ENCODE results near the gene NDST4. TPM values are rescaled to one million over a fixed set of nuclear protein-coding genes. Genes with fewer than 3 reads are reported as not detected.

Gene NDST4
- total and polyA plus RNA-seq, 8 donors, result 0.19 to 5.1 (median 0.61) TPM; not detected in 3

GRCh38 chr4:114874321-114874720, 239.1 kb downstream of the NDST4 start:
- Histone ChIP-seq H3K4me1 (peaks cover 0 to 7% (median 0%) of the 10 kb centered on the region in 4 donors), H3K9me3 (no peaks in the 10 kb centered on the region), H3K36me3 (no peaks in the 10 kb centered on the region), H3K27me3 (no peaks in the 10 kb centered on the region), H3K4me3 (no peak overlapping the region), H3K27ac (no peak overlapping the region)
- 82 to 100% (median 96%) methylated on average over 1 of the region's 1 CpG for WGBS, 5 donors
- TF ChIP-seq POLR2A (IDR thresholded peaks at IDR 0.05), result no peak
- no peak for TF ChIP-seq POLR2AphosphoS5 (IDR thresholded peaks at IDR 0.05)
- TF ChIP-seq, protein P1, sequence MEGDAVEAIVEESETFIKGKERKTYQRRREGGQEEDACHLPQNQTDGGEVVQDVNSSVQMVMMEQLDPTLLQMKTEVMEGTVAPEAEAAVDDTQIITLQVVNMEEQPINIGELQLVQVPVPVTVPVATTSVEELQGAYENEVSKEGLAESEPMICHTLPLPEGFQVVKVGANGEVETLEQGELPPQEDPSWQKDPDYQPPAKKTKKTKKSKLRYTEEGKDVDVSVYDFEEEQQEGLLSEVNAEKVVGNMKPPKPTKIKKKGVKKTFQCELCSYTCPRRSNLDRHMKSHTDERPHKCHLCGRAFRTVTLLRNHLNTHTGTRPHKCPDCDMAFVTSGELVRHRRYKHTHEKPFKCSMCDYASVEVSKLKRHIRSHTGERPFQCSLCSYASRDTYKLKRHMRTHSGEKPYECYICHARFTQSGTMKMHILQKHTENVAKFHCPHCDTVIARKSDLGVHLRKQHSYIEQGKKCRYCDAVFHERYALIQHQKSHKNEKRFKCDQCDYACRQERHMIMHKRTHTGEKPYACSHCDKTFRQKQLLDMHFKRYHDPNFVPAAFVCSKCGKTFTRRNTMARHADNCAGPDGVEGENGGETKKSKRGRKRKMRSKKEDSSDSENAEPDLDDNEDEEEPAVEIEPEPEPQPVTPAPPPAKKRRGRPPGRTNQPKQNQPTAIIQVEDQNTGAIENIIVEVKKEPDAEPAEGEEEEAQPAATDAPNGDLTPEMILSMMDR (IDR thresholded peaks at IDR 0.05), result no peak
- no peak for TF ChIP-seq EP300 (IDR thresholded peaks at IDR 0.05)
- intact Hi-C loops (cut with DNase I; ENCODE audit: low total_unique reads), result no loop called here
- no peak for DNase-seq

- DNase-seq, result no peak
- Histone ChIP-seq H3K27me3 (no peaks in the 10 kb centered on the region), H3K4me3 (no peak overlapping the region), H3K9me3 (no peaks in the 10 kb centered on the region), H3K36me3 (no peaks in the 10 kb centered on the region), H3K4me1 (peaks cover 0 to 2% (median 0%) of the 10 kb centered on the region in 4 donors), H3K27ac (no peak overlapping the region)
- 26 to 46% (median 30%) methylated on average over 1 of the region's 1 CpG for WGBS, 5 donors
- no peak for TF ChIP-seq EP300 (IDR thresholded peaks at IDR 0.05)
- no peak for TF ChIP-seq POLR2AphosphoS5 (IDR thresholded peaks at IDR 0.05)
- intact Hi-C loops (cut with DNase I; ENCODE audit: low total_unique reads), result no loop called here
These were observed 242.4 kb downstream of the NDST4 start for GRCh38 chr4:114870987-114871386.

DNA sequence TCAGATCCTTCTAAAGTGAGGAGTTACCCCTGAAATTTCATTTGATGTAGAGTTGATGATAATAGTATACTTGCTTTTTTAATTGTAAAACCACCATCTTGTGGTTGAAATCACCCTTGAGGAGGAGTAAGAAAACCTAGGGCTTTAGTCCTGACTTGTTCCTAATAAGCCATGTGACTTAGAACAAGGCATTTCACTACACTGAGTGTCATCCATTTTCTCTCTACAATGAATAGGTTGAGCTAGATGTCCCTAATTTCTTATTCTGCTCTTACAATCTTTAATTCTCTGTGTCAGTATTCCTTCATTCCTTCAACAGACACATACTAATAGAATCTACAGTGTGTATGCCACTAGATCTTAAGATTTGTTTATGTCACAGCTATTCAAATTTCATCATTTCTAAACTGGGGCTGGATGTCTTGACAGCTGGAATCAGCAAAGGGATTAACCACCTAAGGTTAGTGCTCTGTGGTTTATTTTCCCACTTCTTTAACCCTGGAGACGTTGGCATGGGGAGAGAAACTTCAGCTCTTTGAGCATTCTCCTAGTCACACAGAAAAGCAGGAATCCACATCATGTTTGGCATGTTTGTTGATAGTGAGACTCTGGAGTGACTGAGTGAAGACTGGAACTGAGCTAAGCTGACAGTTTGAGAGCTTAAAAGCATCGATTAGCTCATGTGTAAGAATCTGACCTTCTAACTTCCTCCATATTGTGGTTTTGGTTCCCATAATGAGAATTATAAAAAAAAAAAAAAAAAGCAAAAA, 246.3 kb downstream of the NDST4 start:
- no peak for DNase-seq
- Histone ChIP-seq H3K27me3 (no peaks in the 10 kb centered on the region), H3K9me3 (no peaks in the 10 kb centered on the region), H3K36me3 (no peaks in the 10 kb centered on the region), H3K27ac (no peak overlapping the region), H3K4me1 (no peaks in the 10 kb centered on the region), H3K4me3 (no peak overlapping the region)
- WGBS, 5 donors, result 9 to 26% (median 16%) methylated on average over 2 of the region's 2 CpGs
- TF ChIP-seq POLR2A (IDR thresholded peaks at IDR 0.05) (no peak), POLR2AphosphoS5 (IDR thresholded peaks at IDR 0.05) (no peak), EP300 (IDR thresholded peaks at IDR 0.05) (no peak)
- TF ChIP-seq, protein P1 (IDR thresholded peaks at IDR 0.05), result no peak
- intact Hi-C loops (cut with DNase I; ENCODE audit: low total_unique reads), result no loop called here

GRCh38 chr4:114864060-114864459, 249.4 kb downstream of the NDST4 start:
- Histone ChIP-seq H3K9me3 (no peaks in the 10 kb centered on the region), H3K4me1 (no peaks in the 10 kb centered on the region), H3K27ac (no peak overlapping the region), H3K36me3 (no peaks in the 10 kb centered on the region), H3K4me3 (no peak overlapping the region), H3K27me3 (no peaks in the 10 kb centered on the region)
- no peak for DNase-seq
- 62 to 77% (median 73%) methylated on average over 2 of the region's 2 CpGs for WGBS, 5 donors
- intact Hi-C loops (cut with DNase I; ENCODE audit: low total_unique reads), result no loop called here
- TF ChIP-seq EP300 (IDR thresholded peaks at IDR 0.05) (no peak), POLR2A (IDR thresholded peaks at IDR 0.05) (no peak), POLR2AphosphoS5 (IDR thresholded peaks at IDR 0.05) (no peak)
- TF ChIP-seq, protein P1 (IDR thresholded peaks at IDR 0.05), result no peak

GRCh38 chr4:114860786-114861185, 252.6 kb downstream of the NDST4 start:
- no peak for DNase-seq

More at GRCh38 chr4:114860786-114861185, 252.6 kb downstream of the NDST4 start:
- Histone ChIP-seq H3K27me3 (no peaks in the 10 kb centered on the region), H3K4me1 (no peaks in the 10 kb centered on the region), H3K4me3 (no peak overlapping the region), H3K27ac (no peak overlapping the region), H3K36me3 (no peaks in the 10 kb centered on the region), H3K9me3 (no peaks in the 10 kb centered on the region)
- TF ChIP-seq EP300 (IDR thresholded peaks at IDR 0.05) (no peak), POLR2A (IDR thresholded peaks at IDR 0.05) (no peak), POLR2AphosphoS5 (IDR thresholded peaks at IDR 0.05) (no peak)
- TF ChIP-seq, protein P1 (IDR thresholded peaks at IDR 0.05), result no peak
- intact Hi-C loops (cut with DNase I; ENCODE audit: low total_unique reads), result no loop called here
- WGBS, 5 donors, result 30 to 48% (median 33%) methylated on average over 1 of the region's 1 CpG

Measured in stomach (tissue), 9 donors.